ENCODE results near the gene ABCA2. TPM values are rescaled to one million over a fixed set of nuclear protein-coding genes. Genes with fewer than 3 reads are reported as not detected.

Gene ABCA2
- total and polyA plus RNA-seq, 2 donors from 2014 or later = 39.2 to 72.1 TPM

GRCh38 chr9:137050570-137050969 is 22.5 kb upstream of the ABCA2 start:
- Histone ChIP-seq H3K9ac (ENCODE audit: low read length in 3 of 3) (no peak overlapping the region), H3K4me3 (ENCODE audit: low read length in 3 of 3) (no peak overlapping the region), H3K27me3 (ENCODE audit: control insufficient read depth, insufficient read depth, low read length) (peaks cover 22% of the 10 kb centered on the region), H3K36me3 (ENCODE audit: control insufficient read depth in 2 of 3, insufficient read depth in 3 of 3, low read length in 3 of 3) (no peaks in the 10 kb centered on the region), H3K27ac (ENCODE audit: low read depth in 2 of 2, low read length in 2 of 2) (no peak overlapping the region), H3K4me1 (ENCODE audit: control insufficient read depth in 2 of 3, insufficient read depth in 2 of 3, low read depth in 1 of 3, low read length in 3 of 3) (peaks cover 0 to 17% (median 5%) of the 10 kb centered on the region in 3 donors), H3K9me3 (ENCODE audit: control insufficient read depth in 2 of 3, insufficient read depth in 1 of 3, low read length in 3 of 3) (no peaks in the 10 kb centered on the region)
- no peak for FAIRE-seq
- TF ChIP-seq CTCF (IDR thresholded peaks at IDR 0.05; ENCODE audit: borderline replicate concordance, extremely low read depth, insufficient read depth) = no peak
- intact Hi-C loops (cut with DNase I) = no loop called here
- no peak for DNase-seq

GRCh38 chr9:137049544-137050449 is 21.8 kb upstream of the ABCA2 start:
- intact Hi-C loops (cut with DNase I) = no loop called here
- Histone ChIP-seq H3K9ac (ENCODE audit: low read length in 3 of 3) (no peak overlapping the region), H3K36me3 (ENCODE audit: control insufficient read depth in 2 of 3, insufficient read depth in 3 of 3, low read length in 3 of 3) (no peaks in the 10 kb centered on the region), H3K9me3 (ENCODE audit: control insufficient read depth in 2 of 3, insufficient read depth in 1 of 3, low read length in 3 of 3) (no peaks in the 10 kb centered on the region), H3K27me3 (ENCODE audit: control insufficient read depth, insufficient read depth, low read length) (peaks cover 25% of the 10 kb centered on the region), H3K4me3 (ENCODE audit: low read length in 3 of 3) (no peak overlapping the region), H3K27ac (ENCODE audit: low read depth in 2 of 2, low read length in 2 of 2) (no peak overlapping the region), H3K4me1 (ENCODE audit: control insufficient read depth in 2 of 3, insufficient read depth in 2 of 3, low read depth in 1 of 3, low read length in 3 of 3) (peaks cover 0 to 19% (median 0%) of the 10 kb centered on the region in 3 donors)
- DNase-seq (peak in 3 of 5 donors; percentile 48 to 68 (median 64)), FAIRE-seq (no peak)
- TF ChIP-seq CTCF (IDR thresholded peaks at IDR 0.05; ENCODE audit: borderline replicate concordance, extremely low read depth, insufficient read depth) = peak; percentile 73

- no peak overlapping the region for H3K4me3 ChIP-seq (ENCODE audit: low read length in 3 of 3)
- no peak overlapping the region for H3K27ac ChIP-seq (ENCODE audit: low read depth in 2 of 2, low read length in 2 of 2)
- peaks cover 28% of the 10 kb centered on the region for H3K27me3 ChIP-seq (ENCODE audit: control insufficient read depth, insufficient read depth, low read length)
- intact Hi-C loops (cut with DNase I) = no loop called here
- H3K9ac ChIP-seq (ENCODE audit: low read length in 3 of 3) = no peak overlapping the region
- H3K4me1 ChIP-seq (ENCODE audit: control insufficient read depth in 2 of 3, insufficient read depth in 2 of 3, low read depth in 1 of 3, low read length in 3 of 3) = peaks cover 0 to 22% (median 0%) of the 10 kb centered on the region in 3 donors
- DNase-seq (no peak), FAIRE-seq (no peak)
- TF ChIP-seq CTCF (IDR thresholded peaks at IDR 0.05; ENCODE audit: borderline replicate concordance, extremely low read depth, insufficient read depth) = no peak
- no peaks in the 10 kb centered on the region for H3K36me3 ChIP-seq (ENCODE audit: control insufficient read depth in 2 of 3, insufficient read depth in 3 of 3, low read length in 3 of 3)
- no peaks in the 10 kb centered on the region for H3K9me3 ChIP-seq (ENCODE audit: control insufficient read depth in 2 of 3, insufficient read depth in 1 of 3, low read length in 3 of 3)
These were observed 20.9 kb upstream of the ABCA2 start for GRCh38 chr9:137048655-137049543.

All from kidney (tissue), 14 donors.